Liver (tissue), 3 donors: ENCODE measurements around the gene NLRP14.

ENCODE experiments used
- FOXA1 ChIP-seq: IDR thresholded peaks from 2 replicates; pipeline ENCODE4 v1.6.1; 2016; ENCODE audit warnings: antibody characterized with exemption
- FOXA2 ChIP-seq: IDR thresholded peaks from 2 replicates; pipeline ENCODE4 v1.6.1; 2016; ENCODE audit warnings: antibody characterized with exemption
- GABPA ChIP-seq, 2 donors: IDR thresholded peaks in 1 of 2; conservative IDR thresholded peaks in 1 of 2; 2 replicates each; pipeline ENCODE4 v1.6.1; 2016; ENCODE audit warnings: antibody characterized with exemption in 2 of 2, mild to moderate bottlenecking in 1 of 2, moderate library complexity in 1 of 2
- JUND ChIP-seq, 2 donors: IDR thresholded peaks; 2 replicates each; pipeline ENCODE4 v1.6.1; 2016; ENCODE audit warnings: antibody characterized with exemption in 2 of 2
- RXRA ChIP-seq, 2 donors: IDR thresholded peaks; 2 replicates each; pipeline ENCODE4 v1.6.1; 2017 to 2018; ENCODE audit warnings: antibody characterized with exemption in 2 of 2, mild to moderate bottlenecking in 1 of 2
- SP1 ChIP-seq: IDR thresholded peaks from 2 replicates; pipeline ENCODE4 v1.6.1; 2018; ENCODE audit warnings: antibody characterized with exemption, mild to moderate bottlenecking
- TAF1 ChIP-seq: conservative IDR thresholded peaks from 2 replicates; pipeline ENCODE4 v1.6.1; 2016; ENCODE audit warnings: antibody characterized with exemption, mild to moderate bottlenecking
- YY1 ChIP-seq: IDR thresholded peaks from 2 replicates; pipeline ENCODE4 v1.6.1; 2016; ENCODE audit warnings: antibody characterized with exemption, mild to moderate bottlenecking
- TF ChIP-seq, protein P1 (sequence below): IDR thresholded peaks from 2 replicates; pipeline ENCODE4 v1.6.1; 2016; ENCODE audit warnings: antibody characterized with exemption
- TF ChIP-seq, protein P2 (sequence below): fragments of 150-350 bp; IDR thresholded peaks from 2 replicates; pipeline ENCODE4 v1.5.1; 2017; ENCODE audit warnings: improper control_type of control experiment, low read depth, low read length; ENCODE audit not compliant: missing input control
- TF ChIP-seq, protein P3 (sequence below): IDR thresholded peaks from 2 replicates; pipeline ENCODE4 v1.6.1; 2016; ENCODE audit warnings: antibody characterized with exemption, mild to moderate bottlenecking
- TF ChIP-seq, protein P4 (sequence below): IDR thresholded peaks from 2 replicates; pipeline ENCODE4 v1.6.1; 2016; ENCODE audit warnings: antibody characterized with exemption
- donor health status: healthy.
- donor health status: healthy.

DNA sequence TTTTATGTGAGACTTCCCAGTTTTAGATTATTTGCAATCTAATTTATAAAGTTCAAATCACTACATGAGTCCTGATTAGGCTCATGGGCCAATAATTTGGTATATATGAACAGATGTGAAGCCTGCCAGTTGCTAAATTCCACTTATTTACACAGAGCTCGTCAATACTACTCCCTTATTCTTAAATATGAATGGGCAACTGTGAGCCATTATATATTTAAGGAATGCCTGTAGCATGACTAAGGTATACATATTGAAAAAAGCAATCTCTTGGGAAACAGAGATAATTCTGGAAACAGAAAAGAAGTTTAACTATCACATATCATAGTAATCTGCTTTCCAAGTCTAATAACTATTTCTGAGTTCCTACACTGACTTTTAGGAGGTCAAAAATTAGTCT, 95.5 kb downstream of the NLRP14 start:
- TF ChIP-seq GABPA (IDR thresholded peaks at IDR 0.05 in 1 of 2, conservative IDR thresholded peaks at IDR 0.05 in 1 of 2) (no peak), TAF1 (no peak), SP1 (no peak), FOXA2 (no peak), FOXA1 (no peak), YY1 (no peak), RXRA (IDR thresholded peaks at IDR 0.05) (no peak), JUND (IDR thresholded peaks at IDR 0.05) (no peak)
- TF ChIP-seq, protein P1, sequence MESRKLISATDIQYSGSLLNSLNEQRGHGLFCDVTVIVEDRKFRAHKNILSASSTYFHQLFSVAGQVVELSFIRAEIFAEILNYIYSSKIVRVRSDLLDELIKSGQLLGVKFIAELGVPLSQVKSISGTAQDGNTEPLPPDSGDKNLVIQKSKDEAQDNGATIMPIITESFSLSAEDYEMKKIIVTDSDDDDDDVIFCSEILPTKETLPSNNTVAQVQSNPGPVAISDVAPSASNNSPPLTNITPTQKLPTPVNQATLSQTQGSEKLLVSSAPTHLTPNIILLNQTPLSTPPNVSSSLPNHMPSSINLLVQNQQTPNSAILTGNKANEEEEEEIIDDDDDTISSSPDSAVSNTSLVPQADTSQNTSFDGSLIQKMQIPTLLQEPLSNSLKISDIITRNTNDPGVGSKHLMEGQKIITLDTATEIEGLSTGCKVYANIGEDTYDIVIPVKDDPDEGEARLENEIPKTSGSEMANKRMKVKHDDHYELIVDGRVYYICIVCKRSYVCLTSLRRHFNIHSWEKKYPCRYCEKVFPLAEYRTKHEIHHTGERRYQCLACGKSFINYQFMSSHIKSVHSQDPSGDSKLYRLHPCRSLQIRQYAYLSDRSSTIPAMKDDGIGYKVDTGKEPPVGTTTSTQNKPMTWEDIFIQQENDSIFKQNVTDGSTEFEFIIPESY = no peak
- TF ChIP-seq, protein P2, sequence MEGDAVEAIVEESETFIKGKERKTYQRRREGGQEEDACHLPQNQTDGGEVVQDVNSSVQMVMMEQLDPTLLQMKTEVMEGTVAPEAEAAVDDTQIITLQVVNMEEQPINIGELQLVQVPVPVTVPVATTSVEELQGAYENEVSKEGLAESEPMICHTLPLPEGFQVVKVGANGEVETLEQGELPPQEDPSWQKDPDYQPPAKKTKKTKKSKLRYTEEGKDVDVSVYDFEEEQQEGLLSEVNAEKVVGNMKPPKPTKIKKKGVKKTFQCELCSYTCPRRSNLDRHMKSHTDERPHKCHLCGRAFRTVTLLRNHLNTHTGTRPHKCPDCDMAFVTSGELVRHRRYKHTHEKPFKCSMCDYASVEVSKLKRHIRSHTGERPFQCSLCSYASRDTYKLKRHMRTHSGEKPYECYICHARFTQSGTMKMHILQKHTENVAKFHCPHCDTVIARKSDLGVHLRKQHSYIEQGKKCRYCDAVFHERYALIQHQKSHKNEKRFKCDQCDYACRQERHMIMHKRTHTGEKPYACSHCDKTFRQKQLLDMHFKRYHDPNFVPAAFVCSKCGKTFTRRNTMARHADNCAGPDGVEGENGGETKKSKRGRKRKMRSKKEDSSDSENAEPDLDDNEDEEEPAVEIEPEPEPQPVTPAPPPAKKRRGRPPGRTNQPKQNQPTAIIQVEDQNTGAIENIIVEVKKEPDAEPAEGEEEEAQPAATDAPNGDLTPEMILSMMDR = no peak
- TF ChIP-seq, protein P3, sequence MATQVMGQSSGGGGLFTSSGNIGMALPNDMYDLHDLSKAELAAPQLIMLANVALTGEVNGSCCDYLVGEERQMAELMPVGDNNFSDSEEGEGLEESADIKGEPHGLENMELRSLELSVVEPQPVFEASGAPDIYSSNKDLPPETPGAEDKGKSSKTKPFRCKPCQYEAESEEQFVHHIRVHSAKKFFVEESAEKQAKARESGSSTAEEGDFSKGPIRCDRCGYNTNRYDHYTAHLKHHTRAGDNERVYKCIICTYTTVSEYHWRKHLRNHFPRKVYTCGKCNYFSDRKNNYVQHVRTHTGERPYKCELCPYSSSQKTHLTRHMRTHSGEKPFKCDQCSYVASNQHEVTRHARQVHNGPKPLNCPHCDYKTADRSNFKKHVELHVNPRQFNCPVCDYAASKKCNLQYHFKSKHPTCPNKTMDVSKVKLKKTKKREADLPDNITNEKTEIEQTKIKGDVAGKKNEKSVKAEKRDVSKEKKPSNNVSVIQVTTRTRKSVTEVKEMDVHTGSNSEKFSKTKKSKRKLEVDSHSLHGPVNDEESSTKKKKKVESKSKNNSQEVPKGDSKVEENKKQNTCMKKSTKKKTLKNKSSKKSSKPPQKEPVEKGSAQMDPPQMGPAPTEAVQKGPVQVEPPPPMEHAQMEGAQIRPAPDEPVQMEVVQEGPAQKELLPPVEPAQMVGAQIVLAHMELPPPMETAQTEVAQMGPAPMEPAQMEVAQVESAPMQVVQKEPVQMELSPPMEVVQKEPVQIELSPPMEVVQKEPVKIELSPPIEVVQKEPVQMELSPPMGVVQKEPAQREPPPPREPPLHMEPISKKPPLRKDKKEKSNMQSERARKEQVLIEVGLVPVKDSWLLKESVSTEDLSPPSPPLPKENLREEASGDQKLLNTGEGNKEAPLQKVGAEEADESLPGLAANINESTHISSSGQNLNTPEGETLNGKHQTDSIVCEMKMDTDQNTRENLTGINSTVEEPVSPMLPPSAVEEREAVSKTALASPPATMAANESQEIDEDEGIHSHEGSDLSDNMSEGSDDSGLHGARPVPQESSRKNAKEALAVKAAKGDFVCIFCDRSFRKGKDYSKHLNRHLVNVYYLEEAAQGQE = no peak
- TF ChIP-seq, protein P4, sequence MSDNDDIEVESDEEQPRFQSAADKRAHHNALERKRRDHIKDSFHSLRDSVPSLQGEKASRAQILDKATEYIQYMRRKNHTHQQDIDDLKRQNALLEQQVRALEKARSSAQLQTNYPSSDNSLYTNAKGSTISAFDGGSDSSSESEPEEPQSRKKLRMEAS = no peak
